ENCODE data around the gene CCDC149. TPM values are rescaled to one million over a fixed set of nuclear protein-coding genes. Genes with fewer than 3 reads are reported as not detected.

CCDC149 gene
- total RNA-seq, 4 donors from 2014 or later = 21.9 to 38.7 (median 34.0) TPM

DNA sequence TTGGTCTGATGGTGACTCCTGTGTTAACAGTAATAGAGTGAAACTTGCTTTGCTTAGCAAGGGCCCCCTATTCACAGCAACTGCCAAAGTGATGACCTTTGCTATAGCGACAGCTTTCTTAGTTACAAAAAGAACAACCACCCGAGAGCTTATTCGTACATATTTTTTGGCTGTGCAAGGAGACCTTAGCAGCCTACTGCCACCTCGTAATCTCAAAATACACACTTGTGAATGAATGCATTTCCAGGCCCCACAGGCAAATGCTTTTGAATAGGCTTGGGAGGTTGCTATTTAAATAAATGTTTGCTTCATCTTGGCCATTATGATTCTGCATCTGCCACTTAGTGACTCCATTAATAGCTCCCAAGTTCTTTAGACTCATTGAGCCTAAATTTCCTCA is 47.4 kb downstream of the CCDC149 start:
- WGBS, 2 donors (ENCODE audit: low coverage in 1 of 2) = 37 to 53% methylated on average over 4 of the region's 4 CpGs
- TF ChIP-seq POLR2A (IDR thresholded peaks at IDR 0.05) (no peak), POLR2AphosphoS5 (IDR thresholded peaks at IDR 0.05) (no peak), EP300 (IDR thresholded peaks at IDR 0.05) (no peak)
- TF ChIP-seq, protein P1, sequence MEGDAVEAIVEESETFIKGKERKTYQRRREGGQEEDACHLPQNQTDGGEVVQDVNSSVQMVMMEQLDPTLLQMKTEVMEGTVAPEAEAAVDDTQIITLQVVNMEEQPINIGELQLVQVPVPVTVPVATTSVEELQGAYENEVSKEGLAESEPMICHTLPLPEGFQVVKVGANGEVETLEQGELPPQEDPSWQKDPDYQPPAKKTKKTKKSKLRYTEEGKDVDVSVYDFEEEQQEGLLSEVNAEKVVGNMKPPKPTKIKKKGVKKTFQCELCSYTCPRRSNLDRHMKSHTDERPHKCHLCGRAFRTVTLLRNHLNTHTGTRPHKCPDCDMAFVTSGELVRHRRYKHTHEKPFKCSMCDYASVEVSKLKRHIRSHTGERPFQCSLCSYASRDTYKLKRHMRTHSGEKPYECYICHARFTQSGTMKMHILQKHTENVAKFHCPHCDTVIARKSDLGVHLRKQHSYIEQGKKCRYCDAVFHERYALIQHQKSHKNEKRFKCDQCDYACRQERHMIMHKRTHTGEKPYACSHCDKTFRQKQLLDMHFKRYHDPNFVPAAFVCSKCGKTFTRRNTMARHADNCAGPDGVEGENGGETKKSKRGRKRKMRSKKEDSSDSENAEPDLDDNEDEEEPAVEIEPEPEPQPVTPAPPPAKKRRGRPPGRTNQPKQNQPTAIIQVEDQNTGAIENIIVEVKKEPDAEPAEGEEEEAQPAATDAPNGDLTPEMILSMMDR (IDR thresholded peaks at IDR 0.05) = no peak
- peaks cover 0 to 13% (median 0%) of the 10 kb centered on the region in 3 donors for H3K4me1 ChIP-seq
- peaks cover 0 to 65% of the 10 kb centered on the region in 2 donors for H3K36me3 ChIP-seq
- H3K27me3 ChIP-seq = no peaks in the 10 kb centered on the region
- H3K27ac ChIP-seq = peak overlapping the region in 2 of 4 donors; percentile 25 to 33
- ATAC-seq = no peak
- H3K4me3 ChIP-seq = no peak overlapping the region
- peaks cover 0 to 19% (median 4%) of the 10 kb centered on the region in 3 donors for H3K9me3 ChIP-seq

DNA sequence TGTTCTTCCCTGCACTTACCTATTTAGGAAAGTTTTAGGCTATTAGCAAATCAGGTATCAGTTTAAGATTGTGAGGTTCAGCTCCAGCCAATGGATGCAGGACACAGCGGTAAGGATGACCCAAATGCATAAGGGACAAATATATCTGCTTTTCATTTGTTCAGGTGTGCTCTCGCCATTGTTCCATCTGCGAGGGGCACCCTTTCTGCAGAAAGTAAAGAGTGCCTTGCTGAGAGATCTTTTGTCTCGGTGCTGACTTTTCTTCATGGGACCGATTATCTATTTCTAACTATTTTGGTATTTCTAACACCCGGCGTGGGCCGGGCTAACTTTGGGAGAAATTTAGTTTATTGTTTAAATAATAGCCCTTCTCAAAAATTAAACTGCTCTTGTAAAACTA is 49.0 kb downstream of the CCDC149 start:
- ATAC-seq = no peak
- peaks cover 0 to 19% (median 4%) of the 10 kb centered on the region in 3 donors for H3K9me3 ChIP-seq
- H3K36me3 ChIP-seq = peaks cover 0 to 52% of the 10 kb centered on the region in 2 donors
- peaks cover 3 to 20% (median 3%) of the 10 kb centered on the region in 3 donors for H3K4me1 ChIP-seq
- no peaks in the 10 kb centered on the region for H3K27me3 ChIP-seq
- H3K27ac ChIP-seq = no peak overlapping the region
- TF ChIP-seq EP300 (IDR thresholded peaks at IDR 0.05) = no peak
- TF ChIP-seq, protein P1 (IDR thresholded peaks at IDR 0.05) = no peak
- TF ChIP-seq POLR2A (IDR thresholded peaks at IDR 0.05) = no peak
- no peak for TF ChIP-seq POLR2AphosphoS5 (IDR thresholded peaks at IDR 0.05)
- H3K4me3 ChIP-seq = no peak overlapping the region
- WGBS, 2 donors (ENCODE audit: low coverage in 1 of 2) = 97% methylated on average over 5 to 7 of the region's 8 CpGs

DNA sequence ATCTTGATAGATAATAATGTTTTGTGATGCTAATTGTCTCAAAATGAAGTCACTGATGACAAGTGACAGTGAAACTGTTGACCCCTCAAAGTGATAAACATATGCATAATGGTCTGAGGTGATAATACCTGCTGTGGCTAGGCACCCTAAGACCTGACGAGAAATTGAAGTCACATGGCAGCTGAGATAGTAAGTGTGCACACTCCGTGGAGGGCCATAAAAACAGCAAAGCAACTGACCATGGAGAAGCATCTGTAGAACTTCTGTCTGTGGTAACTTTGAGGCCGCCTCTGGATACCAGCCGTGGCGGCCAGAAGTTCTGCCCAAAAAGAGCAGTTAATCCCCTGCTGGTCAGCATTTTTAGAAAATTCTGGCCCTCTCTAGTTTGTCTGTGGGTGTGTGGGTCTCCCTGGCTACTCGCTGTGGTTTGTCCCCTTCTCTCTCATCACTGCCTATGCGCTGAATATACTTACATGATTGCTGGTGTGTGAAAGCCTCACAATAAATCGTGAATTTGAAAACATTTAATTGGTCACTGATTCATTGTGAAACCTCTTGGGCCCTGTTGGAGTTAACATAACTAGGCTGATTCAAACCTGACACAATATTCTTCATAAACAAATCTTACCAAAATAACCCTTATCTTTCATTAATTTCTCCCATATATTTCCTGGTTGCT is 50.6 kb downstream of the CCDC149 start:
- Histone ChIP-seq H3K9me3 (peaks cover 0 to 19% (median 4%) of the 10 kb centered on the region in 3 donors), H3K4me3 (no peak overlapping the region)
- 92 to 96% methylated on average over 7 to 8 of the region's 8 CpGs for WGBS, 2 donors (ENCODE audit: low coverage in 1 of 2)

DNA sequence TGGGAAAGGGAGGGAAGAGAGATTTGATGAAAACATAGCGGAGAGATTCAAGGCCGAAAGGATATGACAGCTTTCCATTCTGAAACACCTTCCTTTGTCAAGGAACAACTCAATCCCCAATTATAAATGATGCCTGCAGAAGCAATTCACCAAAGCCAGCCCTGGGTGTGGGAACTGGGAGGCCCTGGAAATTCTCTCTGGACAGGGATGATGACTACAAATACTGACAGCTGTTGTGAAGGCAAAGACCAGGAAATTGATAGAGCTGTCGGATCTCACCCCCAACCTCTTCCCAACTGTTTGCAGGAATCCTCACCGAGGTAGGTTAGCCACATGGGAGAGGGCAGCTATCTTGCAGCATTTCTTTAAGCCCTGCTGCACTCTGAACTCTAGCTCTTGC is 54.3 kb downstream of the CCDC149 start:
- Histone ChIP-seq H3K27me3 (no peaks in the 10 kb centered on the region), H3K36me3 (peaks cover 0 to 18% of the 10 kb centered on the region in 2 donors), H3K9me3 (peaks cover 0 to 4% (median 0%) of the 10 kb centered on the region in 3 donors), H3K4me3 (peak overlapping the region in 1 of 2 donors; percentile 7), H3K4me1 (peaks cover 17 to 49% (median 20%) of the 10 kb centered on the region in 3 donors), H3K27ac (peak overlapping the region; percentile 72 to 93 (median 78))
- no peak for ATAC-seq
- 39% methylated on average over 4 of the region's 4 CpGs for WGBS, 2 donors (ENCODE audit: low coverage in 1 of 2)
- TF ChIP-seq, protein P1 (IDR thresholded peaks at IDR 0.05) = no peak
- TF ChIP-seq POLR2AphosphoS5 (IDR thresholded peaks at IDR 0.05) (no peak), EP300 (IDR thresholded peaks at IDR 0.05) (no peak), POLR2A (IDR thresholded peaks at IDR 0.05) (no peak)

More for the DNA sequence above, 50.6 kb downstream of the CCDC149 start:
- no peaks in the 10 kb centered on the region for H3K27me3 ChIP-seq
- TF ChIP-seq POLR2A (IDR thresholded peaks at IDR 0.05) = no peak
- TF ChIP-seq POLR2AphosphoS5 (IDR thresholded peaks at IDR 0.05) = no peak
- TF ChIP-seq, protein P1 (IDR thresholded peaks at IDR 0.05) = no peak
- no peak for TF ChIP-seq EP300 (IDR thresholded peaks at IDR 0.05)
- peaks cover 0 to 36% of the 10 kb centered on the region in 2 donors for H3K36me3 ChIP-seq
- peaks cover 15 to 35% (median 17%) of the 10 kb centered on the region in 3 donors for H3K4me1 ChIP-seq
- no peak overlapping the region for H3K27ac ChIP-seq
- ATAC-seq = no peak

DNA sequence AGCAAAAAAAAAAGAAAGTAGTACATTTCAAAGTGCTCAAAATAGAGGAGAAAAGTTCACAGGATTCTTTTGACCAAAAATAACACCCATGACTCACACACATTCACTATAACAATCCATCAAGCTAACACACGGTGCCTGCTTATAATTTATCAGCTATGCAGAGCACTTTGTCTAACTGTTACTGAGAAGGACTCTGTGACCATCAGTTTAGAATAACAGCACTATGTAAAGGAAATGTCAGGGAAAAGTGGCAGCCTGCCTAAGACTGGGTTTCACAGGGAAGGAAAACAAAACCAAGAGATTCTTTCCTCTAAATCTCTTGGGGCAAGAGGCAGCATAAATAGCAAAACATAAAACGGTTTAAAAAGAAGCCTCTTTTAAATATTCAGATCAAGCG is 54.8 kb downstream of the CCDC149 start:
- peak; percentile 79 for ATAC-seq
- peaks cover 0 to 13% of the 10 kb centered on the region in 2 donors for H3K36me3 ChIP-seq
- 0 to 5% methylated on average over 1 to 3 of the region's 3 CpGs for WGBS, 2 donors (ENCODE audit: low coverage in 1 of 2)
- no peaks in the 10 kb centered on the region for H3K27me3 ChIP-seq
- no peak for TF ChIP-seq POLR2A (IDR thresholded peaks at IDR 0.05)
- TF ChIP-seq, protein P1 (IDR thresholded peaks at IDR 0.05) = no peak
- peak; percentile 88 for TF ChIP-seq POLR2AphosphoS5 (IDR thresholded peaks at IDR 0.05)
- TF ChIP-seq EP300 (IDR thresholded peaks at IDR 0.05) = no peak
- peaks cover 17 to 55% (median 20%) of the 10 kb centered on the region in 3 donors for H3K4me1 ChIP-seq
- H3K27ac ChIP-seq = peak overlapping the region; percentile 72 to 93 (median 78)
- no peaks in the 10 kb centered on the region for H3K9me3 ChIP-seq
- H3K4me3 ChIP-seq = peak overlapping the region in 1 of 2 donors; percentile 7

Data from gastroesophageal sphincter (tissue), 4 donors.